HS-5 (cell line): ENCODE data around the gene FKBP9.
"Not testable (repeated sequence)": the region's sequence is repeated elsewhere in the genome, so short reads cannot be mapped to it uniquely, and the experiment has no call there.

Source experiments
- DNase-seq: peaks from one replicate; pipeline ENCODE4 v3.0.0-alpha.2; 2012; ENCODE audit warnings: low read depth

Gene FKBP9, protein sequence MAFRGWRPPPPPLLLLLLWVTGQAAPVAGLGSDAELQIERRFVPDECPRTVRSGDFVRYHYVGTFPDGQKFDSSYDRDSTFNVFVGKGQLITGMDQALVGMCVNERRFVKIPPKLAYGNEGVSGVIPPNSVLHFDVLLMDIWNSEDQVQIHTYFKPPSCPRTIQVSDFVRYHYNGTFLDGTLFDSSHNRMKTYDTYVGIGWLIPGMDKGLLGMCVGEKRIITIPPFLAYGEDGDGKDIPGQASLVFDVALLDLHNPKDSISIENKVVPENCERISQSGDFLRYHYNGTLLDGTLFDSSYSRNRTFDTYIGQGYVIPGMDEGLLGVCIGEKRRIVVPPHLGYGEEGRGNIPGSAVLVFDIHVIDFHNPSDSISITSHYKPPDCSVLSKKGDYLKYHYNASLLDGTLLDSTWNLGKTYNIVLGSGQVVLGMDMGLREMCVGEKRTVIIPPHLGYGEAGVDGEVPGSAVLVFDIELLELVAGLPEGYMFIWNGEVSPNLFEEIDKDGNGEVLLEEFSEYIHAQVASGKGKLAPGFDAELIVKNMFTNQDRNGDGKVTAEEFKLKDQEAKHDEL

DNA sequence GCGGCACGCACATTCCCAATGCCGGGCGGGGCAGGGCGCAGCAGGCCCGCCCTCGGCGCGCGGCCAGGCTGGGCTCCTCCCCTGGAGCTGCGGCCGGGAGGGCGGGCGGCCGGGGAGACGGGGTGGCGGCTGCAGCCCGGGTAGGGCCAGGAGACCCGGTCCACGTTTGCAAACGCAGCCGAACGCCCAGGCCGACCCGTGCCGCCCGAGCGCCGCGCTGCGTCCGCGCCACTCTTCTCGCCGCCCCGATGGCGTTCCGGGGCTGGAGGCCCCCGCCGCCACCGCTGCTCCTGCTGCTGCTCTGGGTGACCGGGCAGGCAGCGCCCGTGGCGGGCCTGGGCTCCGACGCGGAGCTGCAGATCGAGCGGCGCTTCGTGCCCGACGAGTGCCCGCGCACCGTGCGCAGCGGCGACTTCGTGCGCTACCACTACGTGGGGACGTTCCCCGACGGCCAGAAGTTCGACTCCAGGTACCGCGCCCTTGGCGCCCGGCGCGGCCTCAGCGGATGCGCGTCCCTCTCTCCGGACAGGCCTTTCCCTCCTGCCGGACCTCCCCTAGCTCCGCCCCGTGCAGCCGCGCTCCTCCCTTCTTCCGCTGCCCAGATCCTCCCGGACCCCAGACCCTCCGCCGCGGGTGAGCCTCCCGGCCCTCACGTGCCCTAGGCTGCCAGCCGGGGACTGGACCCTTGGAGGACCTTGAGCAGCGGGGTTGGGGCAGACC, at the start of gene FKBP9:
FKBP9 (plus strand) TSS at position 115 of the 720 bp plus-strand sequence; CDS start at position 249, 134 bp downstream.
- peak; percentile 47 for DNase-seq

DNA sequence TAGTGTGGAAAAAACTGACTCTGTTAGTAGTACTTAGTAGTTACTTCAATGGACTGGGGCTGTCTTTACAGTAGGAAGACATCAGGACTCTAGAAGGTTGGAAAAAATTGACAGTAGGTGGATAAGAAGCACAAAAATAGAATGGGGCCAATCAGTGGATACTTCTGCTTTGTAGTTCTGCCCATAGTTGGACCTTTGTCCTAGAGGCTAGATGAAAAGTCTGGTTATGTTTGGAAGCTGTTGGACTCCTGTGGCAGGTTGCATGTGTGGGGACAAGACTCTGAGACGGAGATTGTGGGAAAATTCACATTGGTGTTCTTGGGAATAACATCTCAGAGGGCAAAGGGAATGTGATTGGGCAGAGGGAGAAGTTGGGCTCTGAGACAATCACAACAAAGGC, 47.0 kb upstream of the FKBP9 start:
- DNase-seq, result no peak

DNA sequence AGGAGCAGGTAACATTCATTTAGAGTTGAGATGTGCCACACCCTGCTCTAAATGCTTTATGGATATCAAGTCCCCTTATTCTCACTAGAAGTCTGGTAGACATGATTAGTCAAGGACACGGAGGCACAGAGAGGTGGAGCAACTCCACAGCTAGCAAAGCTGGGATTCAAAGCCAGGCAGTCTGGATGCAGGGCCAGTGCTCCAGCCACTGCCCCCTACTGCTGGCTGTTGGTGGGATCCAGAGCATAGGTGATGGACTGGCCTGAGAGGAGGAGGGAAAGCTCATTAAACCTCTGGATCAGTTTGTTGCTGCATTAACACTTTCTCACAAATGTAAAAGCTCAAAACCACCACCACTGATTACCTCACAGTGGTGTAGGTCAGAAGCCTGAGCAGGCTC, 43.1 kb upstream of the FKBP9 start:
- DNase-seq, result no peak

DNA sequence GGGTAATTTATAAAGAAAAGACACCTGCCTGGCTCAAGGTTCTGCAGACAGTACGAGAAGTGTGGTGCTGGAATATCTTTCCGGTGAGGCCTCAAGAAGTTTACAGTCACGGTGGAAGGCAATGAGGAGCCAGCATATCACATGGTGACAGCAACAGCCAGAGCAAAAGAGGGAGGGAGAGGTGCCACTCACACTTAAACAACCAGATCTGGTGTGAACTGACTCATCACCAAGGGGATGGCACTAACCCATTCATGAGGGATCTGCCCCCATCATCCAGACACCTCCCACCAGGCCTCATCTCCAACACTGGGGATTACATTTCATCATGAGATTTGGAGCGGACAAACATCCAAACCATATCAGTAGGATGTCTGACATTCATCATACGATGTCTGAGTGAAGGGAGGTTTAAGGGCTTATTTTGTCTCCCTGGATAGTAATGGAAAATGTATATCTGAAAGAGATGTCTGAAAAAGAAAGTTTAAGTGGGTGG, 42.2 kb upstream of the FKBP9 start:
- DNase-seq, result no peak

DNA sequence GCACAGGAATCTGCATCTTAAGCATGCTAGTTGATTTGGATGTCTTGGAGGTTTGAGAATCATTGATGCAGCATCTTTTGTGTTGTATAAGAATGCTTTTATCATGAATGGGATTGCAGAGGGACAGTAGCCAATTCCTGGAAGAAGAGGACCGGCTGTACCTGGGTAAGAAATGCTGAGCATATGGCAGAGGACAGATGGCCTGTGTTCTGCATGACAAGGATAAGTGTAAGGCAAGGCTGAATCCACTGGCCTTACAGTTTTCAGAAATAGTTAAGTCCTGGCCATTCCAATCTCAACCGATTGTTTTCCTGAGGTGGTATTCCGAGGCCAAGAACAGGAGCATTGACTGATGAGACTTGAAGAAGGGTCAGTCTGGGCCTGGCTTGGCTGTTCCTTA, 41.2 kb upstream of the FKBP9 start:
- no peak for DNase-seq

DNA sequence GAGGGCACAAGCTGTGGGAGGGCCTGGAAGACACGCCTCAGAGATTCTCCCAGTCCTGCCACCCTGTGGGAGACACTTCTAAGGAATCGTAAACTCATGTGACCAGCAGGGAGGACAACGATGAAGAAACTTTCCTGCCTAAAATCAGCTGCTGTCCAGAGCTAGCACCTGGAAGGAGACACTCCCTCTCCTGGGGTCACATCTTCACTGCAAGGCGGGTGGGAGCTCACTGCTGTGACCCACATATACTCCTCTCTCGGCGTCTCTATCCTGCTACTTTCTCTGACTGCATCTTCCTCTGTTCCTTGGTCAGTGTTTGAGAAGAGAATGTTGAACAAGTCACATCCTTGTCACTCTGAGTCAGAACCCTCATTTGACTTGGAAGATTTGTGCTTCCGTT, 40.2 kb upstream of the FKBP9 start:
- not testable (repeated sequence) for DNase-seq

DNA sequence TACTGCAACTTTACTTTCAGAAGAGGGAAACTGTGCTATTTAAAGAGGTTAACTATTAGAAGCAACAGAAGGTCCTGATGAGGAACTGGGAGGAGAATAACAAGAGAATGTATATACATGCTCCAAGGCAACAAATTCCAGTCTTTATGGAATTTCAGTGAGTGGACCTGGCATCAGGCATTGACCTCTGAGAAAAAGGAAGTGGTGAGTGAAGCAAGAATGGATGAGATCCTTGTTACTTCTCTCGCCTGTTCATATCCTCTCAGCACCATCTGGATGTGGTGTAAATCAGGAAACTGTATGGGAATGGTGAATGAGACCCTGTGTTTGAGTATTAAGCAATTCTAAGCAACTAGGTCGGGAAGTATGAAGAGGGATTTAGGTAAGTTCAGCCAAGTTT, 35.3 kb upstream of the FKBP9 start:
- peak; percentile 78 for DNase-seq

DNA sequence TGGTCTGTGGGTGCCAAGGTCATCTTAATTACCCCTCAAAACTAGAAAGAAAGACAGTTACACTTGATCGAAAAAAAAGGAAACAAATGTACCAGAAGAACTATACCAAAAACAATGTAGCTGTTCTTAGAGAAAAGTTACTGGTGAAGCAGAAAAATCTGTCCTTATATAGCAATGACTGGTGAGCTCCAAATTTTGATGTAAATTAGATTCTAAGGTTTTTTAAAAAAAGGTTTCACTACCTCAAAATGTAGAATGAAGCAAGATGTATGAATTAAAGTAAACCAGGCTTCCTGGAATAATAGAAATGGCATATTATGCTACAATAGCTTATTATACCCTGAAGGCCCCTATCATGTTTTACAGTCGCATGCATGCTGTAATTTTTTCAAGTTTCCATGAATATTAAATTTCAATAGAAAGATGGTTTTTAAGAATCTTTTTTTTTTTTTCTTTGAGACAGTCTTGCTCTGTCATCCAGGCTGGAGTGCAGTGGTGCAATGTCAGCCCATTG, 28.4 kb upstream of the FKBP9 start:
- no peak for DNase-seq

DNA sequence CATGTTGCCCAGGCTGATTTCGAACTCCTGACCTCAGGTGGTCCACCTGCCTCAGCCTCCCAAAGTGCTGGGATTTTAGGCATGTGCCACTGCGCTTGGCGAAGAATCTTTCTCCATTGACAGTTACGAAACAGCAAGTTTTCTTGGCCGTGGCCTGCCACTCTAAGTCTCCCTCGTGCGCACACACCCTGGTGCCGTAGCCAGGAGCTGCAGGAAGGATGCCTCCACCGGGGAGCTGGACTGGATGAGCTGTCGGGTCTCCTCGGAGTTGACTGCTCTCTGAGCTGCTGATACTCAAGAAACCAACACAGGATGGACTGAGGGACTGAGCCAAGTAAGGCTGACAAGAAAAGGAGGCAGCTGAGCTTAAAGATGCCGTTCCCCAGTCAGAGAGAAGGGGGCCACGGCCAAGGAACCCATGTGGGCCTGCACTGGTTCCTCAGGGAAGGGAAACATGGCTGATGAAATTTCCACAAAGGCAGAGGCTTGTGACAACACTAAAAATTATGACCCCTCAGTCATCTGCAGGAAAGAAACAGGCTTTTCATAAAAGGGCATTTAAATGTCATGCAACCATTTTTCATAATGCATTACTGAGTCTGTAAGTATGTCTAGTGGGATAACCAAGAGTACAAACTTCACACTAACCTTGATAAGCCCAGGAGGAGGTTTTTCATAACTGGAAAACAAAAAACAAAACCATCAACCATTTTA, 27.7 kb upstream of the FKBP9 start:
- no peak for DNase-seq

DNA sequence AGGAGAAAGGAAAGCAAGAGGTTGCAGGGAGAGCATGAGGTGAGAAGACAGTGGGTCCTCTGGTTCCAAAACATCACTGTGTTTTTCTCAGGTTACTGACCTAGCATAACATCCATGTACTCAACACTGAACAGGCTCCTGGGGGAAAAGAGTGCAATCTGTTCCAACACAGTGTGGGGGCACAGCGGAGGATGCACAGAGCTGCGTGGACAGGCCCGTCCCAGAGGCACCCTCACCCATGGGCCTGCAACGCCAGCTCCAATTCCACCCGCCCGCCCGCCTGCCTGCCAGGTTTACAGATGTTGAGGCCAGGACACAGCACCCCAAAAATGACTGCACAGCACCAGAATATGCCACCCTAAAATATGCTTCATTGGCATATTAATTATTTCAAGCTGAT, 26.9 kb upstream of the FKBP9 start:
- DNase-seq, result no peak

DNA sequence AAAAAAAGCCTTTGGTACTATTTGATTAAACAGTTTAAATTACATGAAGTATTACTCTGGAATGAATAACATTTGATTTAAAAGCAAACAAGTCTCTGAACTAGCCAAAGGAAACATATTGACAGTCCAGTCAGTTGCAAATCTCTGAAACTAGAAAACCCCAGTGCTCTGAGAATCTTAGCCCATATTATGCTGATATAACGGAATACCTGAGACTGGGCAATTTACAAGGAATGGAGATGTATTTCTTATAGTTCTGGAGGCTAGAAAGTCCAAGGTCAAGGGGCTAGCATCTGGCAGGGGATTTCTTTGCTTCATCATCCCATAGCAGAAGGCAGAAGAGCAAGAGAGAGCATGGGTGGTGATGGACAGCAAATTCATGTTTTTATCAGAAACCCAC, 21.7 kb upstream of the FKBP9 start:
- DNase-seq, result no peak

DNA sequence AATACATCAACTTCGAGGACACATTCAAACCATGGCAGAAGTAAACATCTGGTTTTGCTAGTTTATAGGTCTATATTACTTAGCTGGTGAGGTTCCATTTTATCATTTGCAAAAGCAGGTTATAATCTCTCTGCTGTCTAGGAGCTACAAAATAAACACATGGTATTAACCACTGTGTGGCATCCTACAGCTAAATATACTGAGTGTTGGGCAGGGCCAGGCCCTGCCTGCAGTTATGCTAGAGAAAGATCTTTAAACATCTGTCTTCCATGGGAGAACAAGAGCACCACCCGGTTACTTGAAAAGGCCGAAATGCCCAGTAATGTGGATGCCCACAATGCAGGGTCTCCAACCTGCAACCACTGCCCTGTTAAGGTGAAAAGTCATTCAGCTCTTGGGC, 20.6 kb upstream of the FKBP9 start:
- DNase-seq, result no peak

DNA sequence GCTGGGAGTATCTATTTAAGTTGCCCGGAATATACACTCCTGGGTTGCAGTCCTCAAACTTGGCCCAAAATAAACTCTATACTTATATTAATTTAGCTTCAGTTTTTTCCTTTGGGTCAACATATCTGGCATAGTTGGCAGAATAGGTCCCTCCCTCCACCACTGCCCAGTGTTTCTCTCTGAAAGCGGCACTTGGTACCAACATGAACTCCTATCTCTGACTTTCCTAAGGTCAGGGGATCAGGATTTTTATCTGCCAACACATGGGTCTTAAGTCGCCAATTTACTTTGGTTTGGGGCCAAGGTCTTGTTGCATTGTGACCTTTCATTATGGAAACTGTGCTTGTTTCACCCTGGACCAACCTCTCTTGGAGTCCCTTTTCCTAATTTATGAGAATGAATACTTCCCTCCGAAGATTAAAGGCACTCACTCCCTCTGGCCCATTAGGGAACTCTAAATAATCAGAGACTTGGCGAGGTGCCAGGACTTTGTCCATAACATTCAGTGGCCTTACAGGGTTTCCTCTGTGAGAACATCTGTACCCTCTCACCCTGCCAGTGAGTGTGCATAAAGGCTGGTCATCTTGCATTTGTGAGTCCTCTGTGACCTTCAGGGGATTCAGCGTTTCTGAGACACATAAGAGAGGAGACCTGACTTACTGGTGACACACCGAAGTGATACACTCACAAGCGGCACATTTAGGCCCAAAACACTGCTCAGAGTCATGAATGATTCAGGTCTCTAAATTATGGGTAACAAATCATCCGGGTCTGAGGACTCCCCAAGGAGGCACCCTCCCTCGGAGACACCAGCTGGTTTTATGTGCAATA, 19.7 kb upstream of the FKBP9 start:
- DNase-seq, result no peak

DNA sequence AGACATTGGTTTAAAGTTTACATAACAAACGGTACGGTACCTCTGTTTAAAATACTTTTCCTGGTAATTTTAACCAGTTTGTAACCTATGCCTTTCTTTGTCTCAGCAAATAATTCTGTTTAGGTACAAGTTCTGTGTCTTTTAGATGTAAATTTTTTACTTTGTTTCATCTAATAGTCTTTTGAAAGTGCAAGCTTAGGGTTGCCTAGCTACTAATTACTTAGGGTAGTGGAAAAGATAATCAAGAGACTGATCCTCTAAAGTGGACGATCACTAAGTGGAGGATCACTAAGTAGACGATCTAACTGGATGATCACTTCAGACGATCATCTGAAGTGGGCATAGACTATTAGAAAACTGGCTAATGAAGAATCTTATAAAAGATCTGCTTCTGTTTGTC, 16.1 kb upstream of the FKBP9 start:
- DNase-seq, result no peak

DNA sequence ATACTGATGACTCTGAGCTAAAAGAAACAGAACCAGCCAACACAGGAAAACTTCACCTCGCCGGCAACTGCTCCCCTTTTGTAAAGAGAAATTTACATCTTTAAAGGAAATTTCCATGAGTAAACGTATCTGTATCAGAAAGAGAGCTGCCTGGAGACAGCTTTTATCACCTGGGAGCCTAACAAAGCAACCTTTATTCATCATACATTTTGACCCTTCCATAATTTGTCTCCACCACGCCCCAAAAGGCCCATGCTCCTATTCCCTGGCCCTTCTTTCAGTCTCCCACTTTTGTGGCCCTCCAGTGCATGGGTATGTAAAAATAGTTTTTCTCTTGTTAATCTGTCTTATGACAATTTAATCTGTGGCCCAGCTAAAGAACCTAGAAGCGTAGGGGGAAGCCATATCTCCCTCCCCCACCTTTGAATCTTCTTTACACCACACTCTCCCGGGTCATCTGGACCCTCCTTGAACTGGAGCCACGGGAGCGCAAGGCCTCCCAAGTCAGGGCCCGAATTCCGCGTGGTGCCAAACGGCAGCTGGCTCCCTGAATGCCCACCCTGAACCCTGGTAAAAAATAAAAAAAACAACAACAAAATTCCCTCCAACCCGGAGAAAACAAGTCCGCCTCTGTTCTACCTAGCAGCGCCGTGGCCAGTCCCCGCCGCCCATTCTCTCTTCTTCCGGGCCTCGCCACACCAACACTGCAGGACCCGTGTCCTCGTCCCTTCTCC, 15.4 kb upstream of the FKBP9 start:
- no peak for DNase-seq

DNA sequence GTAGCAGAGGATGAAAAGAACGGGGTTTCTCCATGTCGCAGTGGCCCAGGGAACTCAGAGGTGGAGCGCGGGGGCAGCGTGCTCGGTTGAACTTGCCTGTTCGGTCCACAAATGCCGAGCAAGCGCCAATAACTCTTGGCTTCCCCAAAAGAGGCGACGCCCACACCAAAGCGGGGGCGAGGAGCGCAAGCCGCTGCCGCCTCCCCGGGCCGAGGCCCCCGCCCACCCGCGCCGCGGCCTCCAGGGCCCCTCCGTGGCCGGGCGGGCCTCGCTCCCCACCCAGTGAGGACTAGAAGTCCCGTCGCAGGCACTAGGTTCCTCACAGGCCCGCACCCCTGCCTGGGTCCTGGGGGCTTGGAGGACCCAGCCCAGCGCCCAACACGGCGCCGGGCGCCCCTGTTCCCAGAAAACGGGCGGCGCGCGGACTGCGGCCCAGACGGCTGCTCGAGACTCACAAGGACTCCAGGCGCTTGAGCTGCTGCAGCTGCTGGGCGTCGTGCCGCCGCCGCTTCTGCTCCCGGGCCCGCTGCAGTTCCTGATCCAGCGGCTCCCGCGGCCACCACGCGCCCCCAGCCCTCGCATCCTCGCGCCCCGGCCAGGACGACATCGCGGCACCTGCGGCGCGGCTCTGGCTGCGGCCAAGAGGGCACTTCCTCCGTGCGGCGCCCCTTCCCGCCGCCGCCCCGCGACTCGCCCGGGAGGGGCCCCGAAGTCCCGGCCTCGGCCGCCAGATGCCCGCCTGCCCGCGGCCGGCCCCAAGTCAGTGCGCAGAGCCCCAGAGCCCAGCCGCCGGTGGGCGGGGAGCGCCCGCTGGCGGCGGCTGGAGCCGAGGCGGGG, 14.6 kb upstream of the FKBP9 start:
- peak; percentile 43 for DNase-seq

DNA sequence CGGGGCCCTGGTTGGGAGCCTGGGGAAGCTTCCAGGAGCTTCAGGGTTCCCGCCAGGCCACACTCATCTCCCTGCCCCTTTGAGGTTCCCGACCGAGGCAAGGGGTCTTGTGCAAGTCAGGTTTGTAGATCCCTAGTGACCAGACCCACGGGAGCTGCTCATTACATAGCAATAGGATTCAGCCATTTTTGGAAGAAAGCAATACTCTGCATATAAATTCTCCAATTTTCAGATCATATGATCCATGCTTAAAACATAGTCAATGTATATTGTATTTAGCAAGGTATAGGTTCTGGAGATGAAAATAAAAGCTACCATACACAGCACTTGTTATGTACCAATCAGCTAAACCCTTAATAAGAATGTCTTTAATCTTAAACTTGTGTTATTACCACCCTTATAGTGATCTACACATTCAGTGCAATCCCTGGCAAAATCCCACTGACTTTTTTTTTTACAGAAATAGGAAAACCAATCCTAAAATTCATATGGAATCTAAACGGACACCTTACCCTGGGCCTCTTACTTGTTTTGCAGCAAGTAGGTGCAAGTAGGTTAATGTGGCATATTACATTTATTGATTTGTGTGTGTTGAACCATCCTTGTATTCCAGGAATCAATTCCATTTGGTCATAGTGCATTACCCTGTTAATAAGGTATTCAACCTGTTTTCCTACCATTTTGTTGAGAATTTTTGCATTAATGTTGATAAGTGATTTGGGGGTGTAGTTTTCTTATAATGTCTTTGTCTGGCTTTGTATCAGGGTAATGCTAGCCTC, 13.8 kb upstream of the FKBP9 start:
- DNase-seq, result no peak

DNA sequence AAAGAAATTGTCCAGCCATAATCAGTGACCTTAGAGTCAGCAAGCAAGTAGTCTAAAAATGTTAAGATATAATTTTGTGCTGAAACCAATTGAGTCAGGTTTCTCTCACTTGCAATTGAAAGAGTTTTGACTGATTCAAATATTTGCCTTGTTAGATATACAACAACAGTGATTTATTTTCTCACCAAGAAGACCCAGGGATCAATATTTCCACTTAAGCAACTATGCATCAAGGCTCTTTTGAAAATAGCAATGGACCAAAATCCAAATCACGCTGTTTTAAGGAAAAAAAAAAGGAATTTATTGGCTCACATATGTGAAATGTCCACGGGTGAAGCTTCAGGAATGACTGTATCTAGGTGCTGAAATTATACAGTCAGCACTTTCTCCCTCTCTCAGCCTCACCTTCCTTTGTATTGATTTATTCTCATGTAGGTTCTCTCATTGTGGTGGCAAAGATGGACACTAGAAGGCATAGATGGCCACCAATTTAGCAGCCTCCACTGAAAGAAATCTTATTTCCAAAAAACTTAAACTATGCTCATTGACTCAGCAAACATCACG, 9.7 kb upstream of the FKBP9 start:
- no peak for DNase-seq

DNA sequence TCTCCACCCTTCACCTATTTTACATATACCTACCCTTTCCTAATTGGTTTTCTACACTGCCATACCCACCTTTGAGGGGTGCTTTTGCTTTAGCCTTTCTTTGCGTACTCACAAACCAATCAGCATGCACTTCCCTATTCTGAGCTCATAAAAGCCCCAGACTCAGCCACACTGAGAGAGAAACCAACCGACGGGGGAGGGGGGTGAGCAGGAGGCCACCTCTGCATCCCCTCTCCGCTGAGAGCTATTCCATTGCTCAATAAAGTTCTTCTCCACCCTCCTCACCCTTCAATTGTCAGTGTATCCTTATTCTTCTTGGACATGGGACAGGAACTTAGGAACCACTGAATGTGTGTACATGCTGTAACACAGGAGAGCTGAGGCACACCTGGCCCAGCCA, 9.0 kb upstream of the FKBP9 start:
- DNase-seq, result no peak
